Psoas muscle (tissue), 8 donors: ENCODE measurements around the gene YAE1. TPM values are rescaled to one million over a fixed set of nuclear protein-coding genes. Genes with fewer than 3 reads are reported as not detected.
"Not testable (repeated sequence)": the region's sequence is repeated elsewhere in the genome, so short reads cannot be mapped to it uniquely, and the experiment has no call there.

Experiments
- ATAC-seq, 4 donors: fragments of 200-7000 bp; cut with Tn5 transposase; one replicate each; pipeline ENCODE4 v1.9.1; 2020; ENCODE audit warnings: moderate library complexity in 3 of 4, mild to moderate bottlenecking in 2 of 4
- DNase-seq, 2 donors: peaks; one replicate each; pipeline ENCODE4 v3.0.0-alpha.2; 2020
- H3K27ac ChIP-seq: fragments of 200-600 bp; one replicate; pipeline ENCODE4 v1.8.0; 2022
- H3K27me3 ChIP-seq, 3 donors: fragments of 200-600 bp in 1 of 3; one replicate each; pipeline versions ENCODE4 v1.6.1 to v1.8.0; 2013 to 2022; ENCODE audit warnings: low read length in 2 of 3, mild to moderate bottlenecking in 2 of 3, moderate library complexity in 1 of 3; ENCODE audit not compliant: insufficient read depth in 3 of 3
- H3K36me3 ChIP-seq, 2 donors: fragments of 200-600 bp in 1 of 2; one replicate each; pipeline versions ENCODE4 v1.6.1 to v1.8.0; 2013 to 2022; ENCODE audit warnings: low read depth in 1 of 2, mild to moderate bottlenecking in 1 of 2, moderate library complexity in 1 of 2; ENCODE audit not compliant: insufficient read depth in 1 of 2
- H3K4me1 ChIP-seq: fragments of 200-600 bp; one replicate; pipeline ENCODE4 v1.8.0; 2022
- H3K4me3 ChIP-seq: fragments of 200-600 bp; one replicate; pipeline ENCODE4 v1.8.0; 2022; ENCODE audit warnings: mild to moderate bottlenecking
- H3K9me3 ChIP-seq: fragments of 200-600 bp; one replicate; pipeline ENCODE4 v1.8.0; 2022
- WGBS, 3 donors: extraction: QIAGEN DNeasy Blood & Tissue Kit; methylation state at CpG; one replicate each; pipeline versions ENCODE4 v1.1.6 to v1.1.7; 2013; 5-methylcytosine and 5-hydroxymethylcytosine counted together
- intact Hi-C, 2 donors: fragments of 100-400 bp; cut with DNase I; formaldehyde crosslinking; loops; one replicate each; pipeline versions ENCODE4 v1.11.0 to v1.14.2; 2022
- polyA plus RNA-seq, 3 donors: library from polyadenylated mRNA; stranded (reverse); fragments of 200-250 nt; gene quantifications; one replicate each; pipeline ENCODE4 v1.2.3, GENCODE V29; 2013
- total RNA-seq, 4 donors: library from RNA; stranded (reverse); fragmentation: NEBNext Ultra II Directional in 2 of 4; extraction: Animal tissue kit (Norgen Biotek cat#: 25700) in 2 of 4; gene quantifications; one replicate each; pipeline versions ENCODE4 v1.2.1 to v1.2.4, GENCODE V29; 2021 to 2023
- TF ChIP-seq, protein P1 (sequence below): fragments of 200-600 bp; IDR thresholded peaks from one replicate; pipeline ENCODE4 v1.8.0; 2022; ENCODE audit warnings: antibody characterized with exemption
- donor health status: healthy with polysubstance abuse.
- donor health status: DM: no; HTN: no; CAD: no; lungs with moderate emphysema.
- donor health status: Bipolar disorder and iron deficiency.
- donor health status: healthy.
- donor health status: DM: yes; HTN: yes; CAD: no.
- donor health status: DM: no; HTN: no; CAD: no.
- donor health status: DM: no; HTN: no; CAD: no.
- donor health status: DM: yes; HTN: yes; CAD: no.

Gene YAE1
- total and polyA plus RNA-seq, 7 donors = 7.6 to 20.9 (median 15.1) TPM

DNA sequence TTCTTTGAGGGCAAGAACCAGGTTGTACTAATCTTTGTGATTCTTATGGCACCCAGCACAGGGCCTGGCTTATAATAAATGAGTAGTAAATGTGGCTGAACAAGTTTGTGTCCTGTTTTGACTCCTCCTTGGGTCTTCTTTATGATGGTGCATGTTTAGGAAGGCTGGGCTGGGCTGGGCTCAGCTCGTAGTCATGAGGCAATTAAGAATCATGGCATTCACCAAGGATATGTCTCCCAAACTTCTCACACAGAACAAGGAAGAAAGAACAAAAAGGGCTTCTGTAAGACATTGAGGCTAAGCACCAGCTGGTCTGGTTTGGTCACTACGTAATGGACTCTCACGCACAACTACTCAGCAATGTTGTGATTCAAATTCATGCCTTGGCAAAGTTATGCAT, 30.5 kb upstream of the YAE1 start:
- no peak overlapping the region for H3K4me3 ChIP-seq
- TF ChIP-seq, protein P1, sequence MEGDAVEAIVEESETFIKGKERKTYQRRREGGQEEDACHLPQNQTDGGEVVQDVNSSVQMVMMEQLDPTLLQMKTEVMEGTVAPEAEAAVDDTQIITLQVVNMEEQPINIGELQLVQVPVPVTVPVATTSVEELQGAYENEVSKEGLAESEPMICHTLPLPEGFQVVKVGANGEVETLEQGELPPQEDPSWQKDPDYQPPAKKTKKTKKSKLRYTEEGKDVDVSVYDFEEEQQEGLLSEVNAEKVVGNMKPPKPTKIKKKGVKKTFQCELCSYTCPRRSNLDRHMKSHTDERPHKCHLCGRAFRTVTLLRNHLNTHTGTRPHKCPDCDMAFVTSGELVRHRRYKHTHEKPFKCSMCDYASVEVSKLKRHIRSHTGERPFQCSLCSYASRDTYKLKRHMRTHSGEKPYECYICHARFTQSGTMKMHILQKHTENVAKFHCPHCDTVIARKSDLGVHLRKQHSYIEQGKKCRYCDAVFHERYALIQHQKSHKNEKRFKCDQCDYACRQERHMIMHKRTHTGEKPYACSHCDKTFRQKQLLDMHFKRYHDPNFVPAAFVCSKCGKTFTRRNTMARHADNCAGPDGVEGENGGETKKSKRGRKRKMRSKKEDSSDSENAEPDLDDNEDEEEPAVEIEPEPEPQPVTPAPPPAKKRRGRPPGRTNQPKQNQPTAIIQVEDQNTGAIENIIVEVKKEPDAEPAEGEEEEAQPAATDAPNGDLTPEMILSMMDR = no peak
- no peaks in the 10 kb centered on the region for H3K9me3 ChIP-seq
- 89 to 93% (median 90%) methylated on average over 3 of the region's 3 CpGs for WGBS, 3 donors
- no peaks in the 10 kb centered on the region for H3K4me1 ChIP-seq
- DNase-seq (no peak), ATAC-seq (no peak)
- intact Hi-C loops = no loop called here
- H3K27ac ChIP-seq = no peak overlapping the region
- H3K36me3 ChIP-seq = no peaks in the 10 kb centered on the region
- no peaks in the 10 kb centered on the region for H3K27me3 ChIP-seq

DNA sequence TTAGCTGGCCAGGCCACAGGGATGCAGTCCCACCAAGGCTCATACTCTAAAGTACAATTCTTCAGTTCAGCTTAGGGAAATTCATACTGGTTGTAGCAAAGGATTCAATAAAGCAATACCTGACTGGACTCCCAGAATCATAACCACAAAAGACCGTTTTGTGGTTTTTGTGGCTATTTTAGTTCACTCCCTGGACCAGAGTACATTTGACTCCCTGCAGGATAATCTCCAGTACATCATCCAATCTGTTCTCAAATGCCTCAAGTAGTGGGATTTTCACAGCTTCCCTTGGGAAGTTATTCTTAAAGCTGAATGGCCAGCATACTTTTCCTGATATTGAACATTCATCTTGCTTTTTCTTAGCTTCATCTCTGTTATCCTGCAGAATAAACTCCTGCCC, 29.3 kb upstream of the YAE1 start:
- intact Hi-C loops = no loop called here
- H3K36me3 ChIP-seq = no peaks in the 10 kb centered on the region
- H3K4me1 ChIP-seq = no peaks in the 10 kb centered on the region
- no peaks in the 10 kb centered on the region for H3K27me3 ChIP-seq
- no peak overlapping the region for H3K4me3 ChIP-seq
- TF ChIP-seq, protein P1 = no peak
- H3K9me3 ChIP-seq = no peaks in the 10 kb centered on the region
- DNase-seq (no peak), ATAC-seq (no peak)
- 0 to 31% (median 30%) methylated on average over 1 of the region's 1 CpG for WGBS, 3 donors
- no peak overlapping the region for H3K27ac ChIP-seq

DNA sequence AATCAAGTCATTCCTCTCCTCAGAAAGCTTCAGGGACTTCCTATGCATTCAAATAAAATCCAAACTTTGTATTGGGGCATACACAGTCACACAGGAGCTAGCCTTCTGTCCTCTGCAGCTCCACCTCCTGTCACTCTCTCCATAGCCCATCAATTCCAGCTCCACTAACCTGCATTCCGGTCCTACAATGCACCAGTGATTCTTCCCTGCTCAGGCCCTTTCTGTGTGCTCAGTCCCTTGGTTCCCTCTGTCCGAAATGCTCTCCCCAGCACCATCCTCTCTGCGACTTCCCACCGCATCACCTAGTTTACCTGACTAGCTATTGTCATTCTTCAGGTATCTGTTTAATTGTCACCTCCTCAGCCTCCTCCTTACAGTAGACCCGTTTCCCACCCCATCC, 26.4 kb upstream of the YAE1 start:
- ATAC-seq = no peak
- Histone ChIP-seq H3K27me3 (no peaks in the 10 kb centered on the region), H3K4me1 (no peaks in the 10 kb centered on the region), H3K9me3 (no peaks in the 10 kb centered on the region), H3K36me3 (no peaks in the 10 kb centered on the region), H3K4me3 (no peak overlapping the region), H3K27ac (no peak overlapping the region)
- intact Hi-C loops = no loop called here
- 74 to 78% (median 75%) methylated on average over 5 of the region's 5 CpGs for WGBS, 3 donors
- TF ChIP-seq, protein P1 = no peak
- DNase-seq = no peak

DNA sequence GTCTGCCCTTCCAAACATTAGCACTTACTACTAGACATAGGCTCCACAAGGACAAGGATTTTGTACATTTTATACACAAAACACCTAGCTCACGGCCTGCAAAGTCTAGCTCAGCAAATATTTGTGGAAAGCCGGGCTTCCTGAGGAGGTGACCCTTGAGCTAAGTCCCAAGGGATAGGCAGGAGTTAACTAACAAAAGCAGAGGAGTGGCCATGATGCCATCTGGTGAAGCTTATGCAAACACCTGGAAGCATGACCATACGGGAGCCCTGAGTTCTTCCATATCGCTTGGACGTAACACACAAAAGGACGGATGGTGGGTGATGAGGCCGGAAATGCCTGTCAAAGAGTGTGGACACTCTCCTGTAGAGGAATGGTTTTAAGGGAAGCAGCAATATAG, 25.9 kb upstream of the YAE1 start:
- Histone ChIP-seq H3K36me3 (no peaks in the 10 kb centered on the region), H3K27ac (no peak overlapping the region), H3K4me3 (no peak overlapping the region), H3K27me3 (no peaks in the 10 kb centered on the region), H3K9me3 (no peaks in the 10 kb centered on the region), H3K4me1 (no peaks in the 10 kb centered on the region)
- DNase-seq = no peak
- intact Hi-C loops = no loop called here
- ATAC-seq = no peak
- TF ChIP-seq, protein P1 = no peak
- 63 to 74% (median 66%) methylated on average over 7 of the region's 7 CpGs for WGBS, 3 donors

DNA sequence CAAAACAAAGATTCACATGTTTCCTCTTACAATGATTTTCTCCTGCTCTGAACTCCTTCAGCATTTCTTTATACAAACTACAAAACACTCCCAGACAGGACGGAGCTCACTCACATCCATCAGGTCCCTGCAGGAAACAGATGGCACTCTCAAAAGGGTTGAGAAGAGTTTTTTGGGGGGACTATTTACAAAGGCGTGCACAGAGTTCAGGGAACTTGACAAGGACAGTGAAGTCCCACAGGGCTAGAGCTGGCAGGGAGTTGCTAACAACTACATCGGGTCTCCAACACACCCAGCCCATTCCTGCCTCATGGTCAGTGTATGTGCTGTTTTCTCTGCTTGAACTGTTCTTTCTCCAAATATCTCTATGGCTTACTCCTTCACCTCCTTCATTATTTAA, 24.7 kb upstream of the YAE1 start:
- no peaks in the 10 kb centered on the region for H3K36me3 ChIP-seq
- no peaks in the 10 kb centered on the region for H3K9me3 ChIP-seq
- no peak overlapping the region for H3K4me3 ChIP-seq
- no peaks in the 10 kb centered on the region for H3K4me1 ChIP-seq
- H3K27me3 ChIP-seq = no peaks in the 10 kb centered on the region
- DNase-seq = no peak
- TF ChIP-seq, protein P1 = no peak
- 26 to 33% (median 29%) methylated on average over 3 of the region's 3 CpGs for WGBS, 3 donors
- ATAC-seq = no peak
- intact Hi-C loops = no loop called here
- no peak overlapping the region for H3K27ac ChIP-seq

DNA sequence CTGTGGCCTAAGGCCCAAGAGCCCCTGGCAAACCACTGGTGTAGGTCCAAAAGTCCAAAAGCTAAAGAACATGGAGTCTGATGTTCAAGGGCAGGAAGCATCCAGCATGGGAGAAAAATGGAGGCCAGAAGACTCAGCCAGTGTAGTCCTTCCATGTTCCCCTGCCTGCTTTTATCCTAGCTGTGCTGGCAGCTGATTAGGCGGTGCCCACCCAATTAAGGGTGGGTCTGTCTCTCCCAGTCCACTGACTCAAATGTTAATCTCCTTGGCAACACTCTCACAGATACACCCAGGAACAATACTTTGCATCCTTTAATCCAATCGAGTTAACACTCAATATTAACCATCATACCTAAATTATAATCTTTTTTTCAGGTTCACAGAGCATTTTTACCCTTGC, 21.4 kb upstream of the YAE1 start:
- H3K36me3 ChIP-seq, intact Hi-C loops, H3K27ac ChIP-seq, ATAC-seq, DNase-seq, H3K27me3 ChIP-seq, H3K4me3 ChIP-seq, H3K4me1 ChIP-seq, H3K9me3 ChIP-seq: not testable (repeated sequence)
- WGBS, 3 donors = 83 to 86% (median 86%) methylated on average over 2 of the region's 2 CpGs
